GM12874 (cell line): ENCODE data around the gene FOXO3.

Source experiments
- TF ChIP-seq, protein P1 (sequence below): IDR thresholded peaks from 2 replicates; pipeline ENCODE4 v1.5.1; 2011; ENCODE audit warnings: low read depth, mild to moderate bottlenecking, control low read depth, low read length, moderate library complexity; ENCODE audit not compliant: insufficient read depth

The FOXO3 gene

DNA sequence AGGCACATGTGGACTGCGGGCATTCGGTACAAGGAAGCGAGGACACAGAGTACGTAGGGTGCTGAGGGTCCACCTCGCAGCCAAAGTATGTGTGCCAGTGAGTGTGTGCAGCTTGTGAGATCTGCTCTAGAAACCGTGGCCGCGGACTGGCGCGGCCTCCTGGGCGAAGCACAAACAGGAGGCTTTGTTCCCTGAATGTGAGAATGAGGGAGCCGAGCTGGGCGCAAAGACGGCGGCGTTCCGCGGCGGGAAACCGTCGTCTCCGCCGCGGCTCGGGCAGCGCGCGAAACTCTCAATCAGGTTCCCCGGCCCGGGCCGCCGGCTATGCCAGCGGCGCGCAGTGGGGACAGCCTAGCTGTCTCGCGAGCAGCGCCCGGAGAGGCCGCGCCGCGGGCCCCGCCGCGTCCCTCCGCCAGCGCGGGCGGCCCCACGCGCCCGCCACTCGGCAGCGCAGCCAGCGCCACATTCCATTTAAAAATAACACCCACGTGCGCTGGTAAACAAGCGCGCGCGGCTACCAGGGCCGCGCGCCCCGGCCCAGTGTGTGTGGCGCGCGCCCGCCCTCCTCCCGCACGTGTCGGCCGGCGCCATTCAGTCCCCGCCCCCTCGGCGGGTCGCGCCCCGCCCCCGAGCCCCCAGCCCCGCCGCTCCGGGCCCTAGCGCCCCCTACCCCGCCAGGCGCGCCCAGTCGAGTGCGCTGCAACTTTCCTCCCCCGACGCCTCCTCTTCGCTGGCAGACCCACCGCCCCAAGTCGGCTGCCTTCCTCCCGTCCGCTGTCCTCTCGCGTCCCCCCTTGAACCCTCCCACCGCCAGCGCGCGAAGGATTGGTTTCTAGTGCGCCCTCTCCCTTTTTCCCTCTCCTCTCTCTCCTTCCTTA lies 3.0 kb upstream of the FOXO3 start:
- TF ChIP-seq, protein P1, sequence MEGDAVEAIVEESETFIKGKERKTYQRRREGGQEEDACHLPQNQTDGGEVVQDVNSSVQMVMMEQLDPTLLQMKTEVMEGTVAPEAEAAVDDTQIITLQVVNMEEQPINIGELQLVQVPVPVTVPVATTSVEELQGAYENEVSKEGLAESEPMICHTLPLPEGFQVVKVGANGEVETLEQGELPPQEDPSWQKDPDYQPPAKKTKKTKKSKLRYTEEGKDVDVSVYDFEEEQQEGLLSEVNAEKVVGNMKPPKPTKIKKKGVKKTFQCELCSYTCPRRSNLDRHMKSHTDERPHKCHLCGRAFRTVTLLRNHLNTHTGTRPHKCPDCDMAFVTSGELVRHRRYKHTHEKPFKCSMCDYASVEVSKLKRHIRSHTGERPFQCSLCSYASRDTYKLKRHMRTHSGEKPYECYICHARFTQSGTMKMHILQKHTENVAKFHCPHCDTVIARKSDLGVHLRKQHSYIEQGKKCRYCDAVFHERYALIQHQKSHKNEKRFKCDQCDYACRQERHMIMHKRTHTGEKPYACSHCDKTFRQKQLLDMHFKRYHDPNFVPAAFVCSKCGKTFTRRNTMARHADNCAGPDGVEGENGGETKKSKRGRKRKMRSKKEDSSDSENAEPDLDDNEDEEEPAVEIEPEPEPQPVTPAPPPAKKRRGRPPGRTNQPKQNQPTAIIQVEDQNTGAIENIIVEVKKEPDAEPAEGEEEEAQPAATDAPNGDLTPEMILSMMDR, result no peak

DNA sequence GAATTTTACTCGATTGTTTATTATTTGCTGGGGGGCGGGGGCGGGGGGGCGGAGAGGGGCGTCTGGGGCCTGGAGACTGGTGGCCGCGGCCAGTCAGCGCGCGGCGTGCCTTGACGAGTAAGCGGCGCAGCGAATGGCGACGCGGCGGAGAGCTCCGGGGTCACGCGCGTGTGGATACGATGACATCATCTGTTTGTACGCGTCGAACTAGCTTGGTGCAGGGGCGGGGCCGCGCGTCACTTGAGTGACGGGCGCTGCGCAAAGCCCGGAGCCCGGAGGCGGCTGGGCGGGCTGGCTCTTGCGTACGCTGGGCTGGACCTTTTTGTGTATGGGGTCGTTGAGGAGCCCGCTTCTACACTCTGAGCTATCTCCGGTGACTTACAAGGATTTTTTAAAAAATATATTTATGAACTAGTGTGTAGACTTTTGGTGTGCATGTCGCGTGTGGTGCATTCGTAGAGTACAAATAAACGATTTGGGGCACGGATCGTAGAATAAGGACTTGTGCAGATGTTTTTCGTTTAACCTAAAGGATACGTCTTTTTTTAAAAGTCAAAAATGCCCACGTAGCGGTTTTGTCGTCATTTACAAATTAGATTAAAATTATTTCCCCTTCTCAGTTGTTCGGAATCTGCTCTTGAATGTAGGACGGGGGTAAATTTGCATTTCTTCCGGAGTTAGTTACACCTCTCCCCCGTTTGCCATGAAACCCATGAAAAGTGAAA lies 2.2 kb upstream of the FOXO3 start:
- TF ChIP-seq, protein P1, result no peak

DNA sequence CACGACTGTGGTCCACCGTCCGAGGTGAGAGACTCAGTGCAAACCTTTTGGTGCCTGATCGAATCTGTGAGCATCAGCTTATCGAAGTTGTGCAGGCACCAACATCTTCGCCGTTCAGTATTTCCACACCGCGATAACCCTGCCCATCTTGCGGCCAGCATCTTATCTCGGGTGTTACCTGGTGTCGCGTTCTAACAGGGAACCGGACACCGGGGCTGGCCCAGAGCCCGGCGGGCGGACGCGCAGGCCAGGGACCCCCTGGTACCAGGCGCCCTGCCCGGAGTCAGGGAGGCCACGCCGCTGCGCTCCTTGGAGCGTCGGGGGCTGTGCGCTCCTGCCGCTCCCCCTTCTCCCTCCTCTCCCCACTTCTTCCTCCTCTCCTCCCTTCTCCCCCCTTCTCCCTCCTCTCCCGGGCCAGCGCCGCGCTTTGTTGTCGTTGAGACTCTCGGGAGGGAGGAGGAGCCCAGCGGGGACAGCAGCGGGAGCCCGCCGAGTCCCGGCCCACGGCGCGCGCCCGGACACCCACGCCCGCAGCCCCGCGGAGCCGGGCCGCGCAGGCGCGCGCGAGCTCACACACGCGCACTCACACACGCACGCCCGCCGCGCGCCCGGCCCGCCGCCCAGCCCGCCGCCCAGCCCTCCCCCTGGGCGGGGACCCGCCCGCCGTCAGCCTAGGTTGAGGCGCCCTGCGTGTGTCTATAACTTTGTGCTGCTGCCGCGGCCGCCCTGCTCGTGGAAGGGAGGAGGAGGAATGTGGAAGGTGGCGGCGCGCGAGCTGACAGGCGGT lies 1.4 kb upstream of the FOXO3 start:
- TF ChIP-seq, protein P1, result no peak

DNA sequence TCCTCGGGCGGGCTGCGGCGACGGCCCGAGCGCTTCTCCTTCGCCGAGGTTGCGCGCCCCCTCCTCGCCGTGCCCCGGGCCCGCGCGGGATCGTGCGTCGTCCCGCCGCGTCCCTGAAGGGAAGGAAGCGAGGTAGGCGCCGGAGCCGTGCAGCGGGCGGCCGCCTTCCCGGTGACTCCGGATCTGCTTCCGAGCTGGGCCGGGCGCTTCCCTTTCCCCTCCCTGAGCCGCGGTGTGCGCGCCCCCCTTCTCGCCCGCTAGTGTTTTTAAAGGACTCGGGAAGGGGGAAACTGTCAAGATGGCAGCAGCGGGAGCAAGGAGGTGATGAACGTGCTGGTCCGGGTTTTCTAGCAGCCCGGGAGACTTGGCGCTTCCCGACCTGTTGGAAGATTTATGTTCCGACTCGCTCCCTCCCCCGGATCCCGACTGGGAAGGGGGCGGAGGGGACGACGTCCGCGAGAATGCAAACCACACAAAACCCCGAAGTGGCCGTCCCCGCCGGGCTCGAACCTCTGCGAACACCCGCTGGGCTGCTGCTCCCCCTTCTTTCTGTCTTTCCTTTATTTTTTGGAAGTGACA lies 744 bp upstream of the FOXO3 start:
- TF ChIP-seq, protein P1, result no peak

DNA sequence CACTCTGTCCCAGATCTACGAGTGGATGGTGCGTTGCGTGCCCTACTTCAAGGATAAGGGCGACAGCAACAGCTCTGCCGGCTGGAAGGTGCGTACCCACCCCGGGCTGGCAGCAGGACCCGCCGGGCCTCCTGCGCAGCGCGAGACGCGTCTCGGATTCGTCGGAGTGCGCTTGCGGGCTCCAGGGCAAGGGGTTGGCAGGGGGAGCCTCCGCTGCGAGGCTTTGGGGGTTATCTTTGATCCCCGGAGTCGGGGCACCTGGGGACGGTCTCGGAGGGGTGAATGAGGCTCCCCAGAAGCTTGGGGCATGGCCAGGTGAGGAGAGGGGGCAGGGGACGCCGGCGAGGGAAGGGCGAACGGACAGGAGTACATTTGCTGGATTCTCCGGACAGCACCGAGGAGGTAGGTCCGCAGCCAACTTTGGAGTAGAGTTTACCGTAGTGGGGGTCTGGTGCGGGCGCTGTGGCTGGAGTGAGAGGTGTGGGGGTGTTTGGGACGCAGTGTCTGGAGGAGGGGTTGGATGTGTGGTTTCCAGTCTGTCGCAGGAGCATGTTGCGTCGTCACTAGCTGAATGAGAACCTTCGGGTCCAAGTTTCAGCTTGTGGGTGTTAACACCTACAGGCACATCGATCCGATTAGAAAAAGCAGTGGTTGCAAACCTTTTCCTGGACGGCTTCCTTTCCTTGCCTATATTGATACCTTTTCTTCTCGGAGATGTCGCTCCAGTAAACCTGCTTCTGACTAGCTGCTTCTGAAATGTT lies 1.2 kb downstream of the FOXO3 start:
- TF ChIP-seq, protein P1, result no peak

DNA sequence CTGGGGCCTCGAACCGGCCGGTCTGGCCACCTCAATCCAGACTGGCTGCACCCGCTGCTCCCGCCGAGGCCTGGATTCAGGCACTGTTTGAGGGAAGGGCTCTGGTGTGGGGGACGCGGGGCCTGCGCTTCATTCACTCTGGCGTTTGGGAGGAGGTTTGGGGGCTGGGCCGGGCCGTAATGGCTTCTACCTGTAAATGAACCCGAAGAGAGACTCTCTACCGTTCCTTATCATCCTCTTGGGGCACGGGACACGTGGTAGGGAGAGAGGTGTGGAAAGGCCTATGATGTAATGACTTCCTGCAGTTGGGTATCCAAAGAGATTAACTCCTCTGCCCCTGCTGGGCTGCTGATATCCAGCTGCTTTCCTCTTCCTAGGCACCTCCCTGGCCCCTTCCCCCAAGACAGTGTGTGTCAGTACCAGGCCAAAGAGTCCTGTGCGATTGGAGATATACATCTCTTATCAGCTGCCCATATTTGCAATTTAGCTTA lies 1.8 kb downstream of the FOXO3 start:
- TF ChIP-seq, protein P1, result no peak
